Fibroblast of skin of back (primary cell): ENCODE measurements around the gene TTI1.

ENCODE experiments used
- DNase-seq: peaks from one replicate; pipeline ENCODE4 v3.0.0-alpha.2; 2013

The TTI1 gene

DNA sequence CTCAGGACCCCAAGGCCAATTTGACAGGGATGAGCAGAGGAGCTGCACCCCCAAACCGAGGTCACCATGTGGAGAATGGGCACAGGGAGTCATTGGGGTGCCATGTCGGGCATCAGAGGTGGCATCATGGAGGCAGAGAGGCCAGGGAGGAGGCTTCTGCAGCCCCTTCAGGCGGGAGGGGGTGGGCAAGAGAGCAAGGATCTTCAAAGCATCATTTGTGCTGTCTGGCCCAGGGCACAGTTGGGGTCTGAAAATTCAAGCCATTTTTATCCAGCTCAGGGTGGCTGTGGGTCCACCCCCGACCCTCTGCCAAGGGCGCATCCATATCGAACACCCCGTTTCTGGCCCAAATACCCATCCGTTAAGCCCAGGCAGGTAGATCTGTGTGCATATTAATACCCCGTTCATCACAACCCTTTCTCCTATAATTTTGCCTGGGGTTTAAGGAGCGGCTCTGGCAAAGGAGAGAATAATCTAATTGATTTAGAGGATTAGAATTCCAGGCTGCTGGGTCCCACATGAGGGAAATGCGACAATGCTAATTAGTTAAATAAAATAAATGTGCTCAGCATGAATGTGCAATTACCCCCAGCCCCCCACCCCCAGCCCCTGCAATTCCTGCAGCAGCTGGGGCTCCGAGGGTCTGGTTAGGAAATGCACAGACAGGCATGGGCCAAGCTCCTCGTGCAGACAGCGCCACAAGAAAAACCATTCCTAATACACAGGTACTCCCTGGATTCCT, 98.5 kb downstream of the TTI1 start:
- no peak for DNase-seq

DNA sequence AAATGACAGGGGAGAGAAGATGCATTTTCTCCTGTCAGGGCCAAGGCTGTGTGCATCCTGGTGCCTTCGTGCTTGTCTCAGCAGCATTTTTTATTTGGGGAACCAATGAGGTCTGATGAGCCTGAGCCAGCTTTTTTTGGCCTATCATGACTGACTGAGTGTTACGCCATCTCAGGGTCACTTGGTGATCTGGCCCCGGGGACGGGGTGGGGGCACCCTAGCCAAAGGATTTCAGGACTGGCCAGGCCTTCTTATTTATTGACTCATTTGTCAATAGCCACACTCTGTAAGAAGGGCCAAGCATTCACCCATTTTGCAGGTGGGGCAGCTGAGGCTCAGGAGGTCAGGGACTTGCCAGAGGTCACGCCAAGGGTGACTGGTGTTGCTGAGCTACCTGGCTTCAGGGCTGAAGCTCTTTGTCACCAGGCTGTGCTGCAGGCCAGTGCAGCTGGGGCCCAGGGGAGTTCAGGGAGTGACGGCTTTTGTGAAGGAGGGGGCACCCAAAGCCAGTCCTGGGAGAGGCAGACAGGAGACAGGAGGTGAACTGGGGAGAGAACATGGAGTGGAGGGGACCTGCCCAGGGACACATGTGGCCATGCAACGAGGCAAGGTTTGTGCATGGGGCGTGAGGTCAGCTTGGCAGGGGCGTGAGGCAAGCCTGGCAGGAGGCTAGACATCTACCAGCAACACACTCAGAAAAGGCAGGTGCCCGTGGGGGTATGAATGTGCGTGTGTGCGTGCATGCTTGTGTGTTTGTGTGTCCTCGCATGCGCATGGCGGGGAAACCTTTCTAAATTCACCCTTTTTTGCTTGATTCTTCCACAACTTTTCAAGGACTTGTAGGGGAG, 99.2 kb downstream of the TTI1 start:
- no peak for DNase-seq
